ENCODE data around the gene SREBF2. TPM values are rescaled to one million over a fixed set of nuclear protein-coding genes. Genes with fewer than 3 reads are reported as not detected.
A peak's percentile ranks its signal among the peaks of the same experiment; 100 is the strongest.

Gene SREBF2
- polyA plus RNA-seq, 2 of the 4 experiments (the other 2 are of a cell fraction): 19.4 to 30.8 TPM

- H3K27ac ChIP-seq: peak overlapping the region in 1 of 2 experiments; percentile 55; a peak in 2 of 6 replicates
- TF ChIP-seq, protein P1, sequence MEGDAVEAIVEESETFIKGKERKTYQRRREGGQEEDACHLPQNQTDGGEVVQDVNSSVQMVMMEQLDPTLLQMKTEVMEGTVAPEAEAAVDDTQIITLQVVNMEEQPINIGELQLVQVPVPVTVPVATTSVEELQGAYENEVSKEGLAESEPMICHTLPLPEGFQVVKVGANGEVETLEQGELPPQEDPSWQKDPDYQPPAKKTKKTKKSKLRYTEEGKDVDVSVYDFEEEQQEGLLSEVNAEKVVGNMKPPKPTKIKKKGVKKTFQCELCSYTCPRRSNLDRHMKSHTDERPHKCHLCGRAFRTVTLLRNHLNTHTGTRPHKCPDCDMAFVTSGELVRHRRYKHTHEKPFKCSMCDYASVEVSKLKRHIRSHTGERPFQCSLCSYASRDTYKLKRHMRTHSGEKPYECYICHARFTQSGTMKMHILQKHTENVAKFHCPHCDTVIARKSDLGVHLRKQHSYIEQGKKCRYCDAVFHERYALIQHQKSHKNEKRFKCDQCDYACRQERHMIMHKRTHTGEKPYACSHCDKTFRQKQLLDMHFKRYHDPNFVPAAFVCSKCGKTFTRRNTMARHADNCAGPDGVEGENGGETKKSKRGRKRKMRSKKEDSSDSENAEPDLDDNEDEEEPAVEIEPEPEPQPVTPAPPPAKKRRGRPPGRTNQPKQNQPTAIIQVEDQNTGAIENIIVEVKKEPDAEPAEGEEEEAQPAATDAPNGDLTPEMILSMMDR (IDR thresholded peaks at IDR 0.05): peak; percentile 59
- TF ChIP-seq RAD21 (conservative IDR thresholded peaks at IDR 0.05 in 1 of 2, IDR thresholded peaks at IDR 0.05 in 1 of 2) (peak; percentile 46 to 49; a peak in 4 of 5 replicates), HMGXB4 (CRISPR knock-in tag; IDR thresholded peaks at IDR 0.05; ENCODE audit: borderline replicate concordance) (no peak), ESRRA (IDR thresholded peaks at IDR 0.05; ENCODE audit: borderline replicate concordance, low read length) (peak; percentile 94), SMC3 (IDR thresholded peaks at IDR 0.05) (peak; percentile 70)
- no peak for FAIRE-seq
- peak; percentile 84 to 87 for ATAC-seq
- H3K4me3 ChIP-seq: no peak overlapping the region
- H3K9me3 ChIP-seq: no peaks in the 10 kb centered on the region
- peak; percentile 68 to 71 for DNase-seq (ENCODE audit: low read depth in 1 of 2, low spot score in 1 of 2)
- POLR2A ChIA-PET: no interaction called here
- CTCF ChIA-PET: interaction anchor here (0.7 to 4.6 kb wide), 21 partner anchors 10 to 160 kb away, joined by 3 to 27 read pairs (median 5); partner anchors contain the start of gene SREBF2
- H3K4me2 ChIP-seq: peak overlapping the region; percentile 19; the same call in 2 of the 3 replicates
- H3K4me1 ChIP-seq: peaks cover 49% of the 10 kb centered on the region
- 41% methylated on average over 7 of the region's 7 CpGs for WGBS (ENCODE audit: missing lambda C conversion rate)
These were observed 24.4 kb downstream of the SREBF2 start for GRCh38 chr22:41857155-41857859.

DNA sequence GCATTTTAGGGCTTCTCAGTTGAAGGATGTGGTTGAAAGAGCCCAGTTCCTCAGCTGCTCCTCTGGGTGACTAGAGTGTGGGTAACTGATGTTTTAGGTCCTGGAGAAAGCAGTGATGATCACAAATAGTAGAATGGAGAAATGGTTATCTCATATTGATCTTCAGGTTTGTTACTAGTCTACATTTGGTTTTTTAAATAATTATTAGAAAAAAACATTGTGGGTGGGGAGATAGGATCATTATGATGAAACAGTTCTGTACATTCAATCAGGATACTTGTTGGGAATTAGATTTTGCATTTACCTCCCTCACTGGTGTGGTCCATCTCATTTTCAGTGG is 24.9 kb downstream of the SREBF2 start:
- FAIRE-seq (no peak), ATAC-seq (no peak), DNase-seq (ENCODE audit: low read depth in 1 of 2, low spot score in 1 of 2) (no peak)
- Histone ChIP-seq H3K4me1 (peaks cover 49% of the 10 kb centered on the region), H3K4me3 (no peak overlapping the region), H3K4me2 (no peak overlapping the region; the same call in 2 of the 3 replicates), H3K9me3 (no peaks in the 10 kb centered on the region), H3K27ac (peak overlapping the region in 1 of 2 experiments; percentile 47; a peak in 1 of 6 replicates)
- CTCF ChIA-PET: interaction anchor here (0.7 to 4.6 kb wide), 19 partner anchors 9 to 161 kb away, joined by 3 to 27 read pairs (median 6); partner anchors contain the start of gene SREBF2
- POLR2A ChIA-PET: no interaction called here
- TF ChIP-seq RFX5 (IDR thresholded peaks at IDR 0.05) (no peak), ZSCAN20 (CRISPR knock-in tag; IDR thresholded peaks at IDR 0.05) (no peak), MAX (IDR thresholded peaks at IDR 0.05) (no peak), MYC (IDR thresholded peaks at IDR 0.05; ENCODE audit: borderline replicate concordance, low read length) (no peak), MAZ (IDR thresholded peaks at IDR 0.05; ENCODE audit: borderline replicate concordance, low read depth, low read length) (no peak), POLR2AphosphoS2 (conservative IDR thresholded peaks at IDR 0.05; ENCODE audit: low read length) (no peak), HOXB5 (CRISPR knock-in tag; IDR thresholded peaks at IDR 0.05) (no peak), ESRRA (IDR thresholded peaks at IDR 0.05; ENCODE audit: borderline replicate concordance, low read length) (no peak), ZNF302 (CRISPR knock-in tag; IDR thresholded peaks at IDR 0.05) (no peak), NPAS2 (CRISPR knock-in tag; IDR thresholded peaks at IDR 0.05; ENCODE audit: borderline replicate concordance) (no peak)

- Histone ChIP-seq H3K4me3 (no peak overlapping the region), H3K4me2 (no peak overlapping the region), H3K27ac (no peak overlapping the region), H3K4me1 (peaks cover 38% of the 10 kb centered on the region), H3K9me3 (no peaks in the 10 kb centered on the region)
- ATAC-seq (no peak; a peak in 1 of 6 replicates), FAIRE-seq (no peak), DNase-seq (ENCODE audit: low read depth in 1 of 2, low spot score in 1 of 2) (no peak)
- ChIA-PET POLR2A (interaction anchor here (1.1 kb wide), 1 partner anchor 29 kb away, joined by 3 read pairs; the partner anchor contains the start of gene SREBF2), CTCF (interaction anchor here (1.1 to 1.2 kb wide), 6 partner anchors 9 to 165 kb away, joined by 3 to 7 read pairs (median 4); partner anchors contain the start of gene SREBF2)
- TF ChIP-seq MAFK (IDR thresholded peaks at IDR 0.05; ENCODE audit: partially characterized antibody): no peak
- TF ChIP-seq FOSB (CRISPR knock-in tag; IDR thresholded peaks at IDR 0.05): no peak
- TF ChIP-seq JUNB (IDR thresholded peaks at IDR 0.05): no peak
- no peak for TF ChIP-seq KDM1A (IDR thresholded peaks at IDR 0.05; ENCODE audit: low read depth)
- TF ChIP-seq NR3C1 (IDR thresholded peaks at IDR 0.05): no peak
- TF ChIP-seq, protein P1 (IDR thresholded peaks at IDR 0.05): no peak
- WGBS (ENCODE audit: missing lambda C conversion rate): 69% methylated on average over 4 of the region's 4 CpGs
These were observed 29.2 kb downstream of the SREBF2 start for GRCh38 chr22:41862160-41862529.
